WTC11 (cell line): Measurements from ENCODE around the gene AP5Z1. TPM values are rescaled to one million over a fixed set of nuclear protein-coding genes. Genes with fewer than 3 reads are reported as not detected.

Experiments
- ATAC-seq: fragments of 200-7000 bp; cut with Tn5 transposase; 2 replicates; pipeline ENCODE4 v1.10.0; 2021; ENCODE audit warnings: mild to moderate bottlenecking, moderate library complexity
- CTCF ChIA-PET: fragments of 300-600 bp; sonication (Branson Sonifier 250); formaldehyde crosslinking; loops from one replicate; lab custom pipeline; 2021; ENCODE audit warnings: antibody characterized with exemption; lab: Charles Lee
- POLR2A ChIA-PET: fragments of 350-600 bp; sonication (Branson Sonifier 250); formaldehyde crosslinking; loops from one replicate; lab custom pipeline; 2021; ENCODE audit warnings: antibody characterized with exemption; lab: Charles Lee
- DNase-seq: peaks from one replicate; pipeline ENCODE4 v3.0.0; 2021; ENCODE audit warnings: low spot score
- H3K27ac Mint-ChIP-seq: 2 replicates; pipeline ENCODE4 v1.8.0; 2021; ENCODE audit warnings: mixed read lengths
- H3K27me3 Mint-ChIP-seq: 2 replicates; pipeline ENCODE4 v1.8.0; 2021; ENCODE audit warnings: low read depth, mild to moderate bottlenecking, moderate library complexity, mixed read lengths
- H3K36me3 Mint-ChIP-seq: 2 replicates; pipeline ENCODE4 v1.8.0; 2021; ENCODE audit warnings: mixed read lengths
- H3K4me1 Mint-ChIP-seq: 2 replicates; pipeline ENCODE4 v1.8.0; 2022; ENCODE audit warnings: mixed read lengths
- H3K4me3 Mint-ChIP-seq: 2 replicates; pipeline ENCODE4 v1.8.0; 2021; ENCODE audit warnings: mild to moderate bottlenecking, moderate library complexity, mixed read lengths
- H3K9me3 Mint-ChIP-seq: 2 replicates; pipeline ENCODE4 v1.8.0; 2021; ENCODE audit warnings: mixed read lengths
- CREB1 ChIP-seq: sonication (generic); formaldehyde crosslinking; IDR thresholded peaks from 2 replicates; pipeline ENCODE4 v1.8.0; 2023; ENCODE audit warnings: mild to moderate bottlenecking, missing genetic modification reagents
- EMX1 ChIP-seq: fragments of 250-450 bp; sonication (Bioruptor Pico); IDR thresholded peaks from 2 replicates; pipeline ENCODE4 v1.8.0; 2021; ENCODE audit warnings: mild to moderate bottlenecking
- ESRRA ChIP-seq: sonication (generic); formaldehyde crosslinking; IDR thresholded peaks from 2 replicates; pipeline ENCODE4 v1.8.1; 2022; ENCODE audit warnings: mild to moderate bottlenecking, missing genetic modification reagents, borderline replicate concordance
- ETV6 ChIP-seq: sonication (generic); formaldehyde crosslinking; IDR thresholded peaks from 2 replicates; pipeline ENCODE4 v1.8.1; 2022; ENCODE audit warnings: mild to moderate bottlenecking, missing genetic modification reagents
- FOXP4 ChIP-seq: sonication (generic); formaldehyde crosslinking; IDR thresholded peaks from 2 replicates; pipeline ENCODE4 v1.8.0; 2022; ENCODE audit warnings: mild to moderate bottlenecking, missing genetic modification reagents
- HMGXB4 ChIP-seq: sonication (generic); formaldehyde crosslinking; IDR thresholded peaks from 2 replicates; pipeline ENCODE4 v1.8.1; 2023; ENCODE audit warnings: mild to moderate bottlenecking, moderate library complexity, missing genetic modification reagents
- NFYB ChIP-seq: sonication (generic); formaldehyde crosslinking; conservative IDR thresholded peaks from 2 replicates; pipeline ENCODE4 v1.8.0; 2022; ENCODE audit warnings: low read depth, missing genetic modification reagents
- NR1H2 ChIP-seq: sonication (generic); formaldehyde crosslinking; IDR thresholded peaks from 2 replicates; pipeline ENCODE4 v1.9.0; 2021; ENCODE audit warnings: mild to moderate bottlenecking, moderate library complexity, missing genetic modification reagents
- NR3C1 ChIP-seq: sonication (generic); formaldehyde crosslinking; conservative IDR thresholded peaks from 2 replicates; pipeline ENCODE4 v1.8.1; 2023; ENCODE audit warnings: low read depth, mild to moderate bottlenecking, missing genetic modification reagents
- PRRX2 ChIP-seq: fragments of 250-450 bp; sonication (Bioruptor Pico); IDR thresholded peaks from 2 replicates; pipeline ENCODE4 v1.8.0; 2021; ENCODE audit warnings: mild to moderate bottlenecking
- RELA ChIP-seq: sonication (generic); formaldehyde crosslinking; IDR thresholded peaks from 2 replicates; pipeline ENCODE4 v1.8.1; 2022; ENCODE audit warnings: missing genetic modification reagents, mild to moderate bottlenecking, borderline replicate concordance
- SMAD4 ChIP-seq: sonication (generic); formaldehyde crosslinking; IDR thresholded peaks from 2 replicates; pipeline ENCODE4 v1.8.0; 2022; ENCODE audit warnings: mild to moderate bottlenecking, missing genetic modification reagents
- SOX15 ChIP-seq: fragments of 250-450 bp; sonication (Bioruptor Pico); IDR thresholded peaks from 2 replicates; pipeline ENCODE4 v1.9.0; 2021; ENCODE audit warnings: mild to moderate bottlenecking
- ZNF121 ChIP-seq: sonication (generic); formaldehyde crosslinking; IDR thresholded peaks from 2 replicates; pipeline ENCODE4 v1.8.0; 2023; ENCODE audit warnings: missing genetic modification reagents
- ZNF396 ChIP-seq: fragments of 250-450 bp; sonication (Bioruptor Pico); IDR thresholded peaks from 2 replicates; pipeline ENCODE4 v1.8.0; 2021; ENCODE audit warnings: mild to moderate bottlenecking, moderate library complexity, borderline replicate concordance
- ZNF425 ChIP-seq: fragments of 250-450 bp; sonication (Bioruptor Pico); conservative IDR thresholded peaks from 2 replicates; pipeline ENCODE4 v1.9.0; 2021; ENCODE audit warnings: mild to moderate bottlenecking
- total RNA-seq: library from RNA; stranded (reverse); gene quantifications from 3 replicates; pipeline ENCODE4 v1.2.3, GENCODE V29; 2021
- TF ChIP-seq, protein P1 (sequence below): fragments of 250-450 bp; sonication (Bioruptor Pico); IDR thresholded peaks from 2 replicates; pipeline ENCODE4 v1.9.0; 2021; ENCODE audit warnings: mild to moderate bottlenecking, borderline replicate concordance
- TF ChIP-seq, protein P2 (sequence below): sonication (generic); formaldehyde crosslinking; IDR thresholded peaks from 2 replicates; pipeline ENCODE4 v1.8.0; 2022; ENCODE audit warnings: mild to moderate bottlenecking, missing genetic modification reagents

AP5Z1 gene
- total RNA-seq, 1 experiment from 2014 or later = 29.4 TPM

DNA sequence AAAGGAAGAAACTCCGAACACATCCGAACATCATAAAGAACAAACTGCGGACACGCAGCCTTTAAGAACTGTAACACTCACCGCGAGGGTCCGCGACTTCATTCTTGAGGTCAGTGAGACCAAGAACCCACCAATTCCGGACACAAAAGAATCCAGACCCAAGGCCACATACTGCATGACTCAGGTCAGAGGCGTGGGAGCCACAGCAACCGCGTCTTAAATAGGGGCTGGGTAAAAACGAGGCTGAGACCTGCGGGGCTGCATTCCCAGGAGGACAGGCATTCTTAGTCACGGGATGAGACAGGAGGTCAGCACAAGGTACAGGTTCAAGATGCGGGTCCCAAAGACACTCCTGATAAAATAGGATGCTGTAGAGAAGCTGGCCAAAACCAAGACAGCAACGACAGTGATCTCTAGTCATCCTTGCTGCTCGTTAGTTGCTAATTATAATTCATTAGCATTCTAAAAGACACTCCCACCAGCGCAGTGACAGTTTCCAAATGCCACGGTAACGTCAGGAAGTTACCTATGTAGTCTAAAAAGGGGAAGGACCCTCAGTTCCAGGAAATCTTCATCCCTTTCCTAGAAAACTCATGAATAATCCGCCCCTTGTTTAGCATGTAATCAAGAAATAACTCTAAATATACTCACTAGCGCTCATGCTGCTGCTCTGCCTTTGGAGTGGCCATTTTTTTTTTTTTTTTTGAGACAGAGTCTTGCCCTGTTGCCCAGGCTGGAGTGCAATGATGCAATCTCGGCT is 19.3 kb downstream of the AP5Z1 start:
- ATAC-seq = no peak

More for the DNA sequence above, 19.3 kb downstream of the AP5Z1 start:
- POLR2A ChIA-PET = no interaction called here
- H3K4me3 Mint-ChIP-seq = no peak overlapping the region
- peak overlapping the region; percentile 26; the same call in 1 of the 2 replicates for H3K27ac Mint-ChIP-seq
- no peak for DNase-seq
- peaks cover 3% of the 10 kb centered on the region; the same call in 1 of the 2 replicates for H3K36me3 Mint-ChIP-seq
- CTCF ChIA-PET = interaction anchor here (0.8 to 4.2 kb wide), 3 partner anchors 35 to 445 kb away, joined by 3 to 72 read pairs (median 3); partner anchors contain the start of gene RADIL
- TF ChIP-seq RELA (no peak), SOX15 (CRISPR knock-in tag) (no peak), NR1H2 (CRISPR knock-in tag) (no peak), FOXP4 (CRISPR knock-in tag) (no peak), ZNF121 (no peak), ETV6 (CRISPR knock-in tag) (no peak), CREB1 (CRISPR knock-in tag) (no peak), PRRX2 (no peak), ZNF425 (CRISPR knock-in tag) (no peak), HMGXB4 (CRISPR knock-in tag) (no peak), NR3C1 (CRISPR knock-in tag) (no peak), SMAD4 (no peak), ZNF396 (CRISPR knock-in tag) (no peak), ESRRA (CRISPR knock-in tag) (no peak), EMX1 (CRISPR knock-in tag) (no peak), NFYB (CRISPR knock-in tag) (no peak)
- TF ChIP-seq, protein P1, sequence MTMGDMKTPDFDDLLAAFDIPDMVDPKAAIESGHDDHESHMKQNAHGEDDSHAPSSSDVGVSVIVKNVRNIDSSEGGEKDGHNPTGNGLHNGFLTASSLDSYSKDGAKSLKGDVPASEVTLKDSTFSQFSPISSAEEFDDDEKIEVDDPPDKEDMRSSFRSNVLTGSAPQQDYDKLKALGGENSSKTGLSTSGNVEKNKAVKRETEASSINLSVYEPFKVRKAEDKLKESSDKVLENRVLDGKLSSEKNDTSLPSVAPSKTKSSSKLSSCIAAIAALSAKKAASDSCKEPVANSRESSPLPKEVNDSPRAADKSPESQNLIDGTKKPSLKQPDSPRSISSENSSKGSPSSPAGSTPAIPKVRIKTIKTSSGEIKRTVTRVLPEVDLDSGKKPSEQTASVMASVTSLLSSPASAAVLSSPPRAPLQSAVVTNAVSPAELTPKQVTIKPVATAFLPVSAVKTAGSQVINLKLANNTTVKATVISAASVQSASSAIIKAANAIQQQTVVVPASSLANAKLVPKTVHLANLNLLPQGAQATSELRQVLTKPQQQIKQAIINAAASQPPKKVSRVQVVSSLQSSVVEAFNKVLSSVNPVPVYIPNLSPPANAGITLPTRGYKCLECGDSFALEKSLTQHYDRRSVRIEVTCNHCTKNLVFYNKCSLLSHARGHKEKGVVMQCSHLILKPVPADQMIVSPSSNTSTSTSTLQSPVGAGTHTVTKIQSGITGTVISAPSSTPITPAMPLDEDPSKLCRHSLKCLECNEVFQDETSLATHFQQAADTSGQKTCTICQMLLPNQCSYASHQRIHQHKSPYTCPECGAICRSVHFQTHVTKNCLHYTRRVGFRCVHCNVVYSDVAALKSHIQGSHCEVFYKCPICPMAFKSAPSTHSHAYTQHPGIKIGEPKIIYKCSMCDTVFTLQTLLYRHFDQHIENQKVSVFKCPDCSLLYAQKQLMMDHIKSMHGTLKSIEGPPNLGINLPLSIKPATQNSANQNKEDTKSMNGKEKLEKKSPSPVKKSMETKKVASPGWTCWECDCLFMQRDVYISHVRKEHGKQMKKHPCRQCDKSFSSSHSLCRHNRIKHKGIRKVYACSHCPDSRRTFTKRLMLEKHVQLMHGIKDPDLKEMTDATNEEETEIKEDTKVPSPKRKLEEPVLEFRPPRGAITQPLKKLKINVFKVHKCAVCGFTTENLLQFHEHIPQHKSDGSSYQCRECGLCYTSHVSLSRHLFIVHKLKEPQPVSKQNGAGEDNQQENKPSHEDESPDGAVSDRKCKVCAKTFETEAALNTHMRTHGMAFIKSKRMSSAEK (CRISPR knock-in tag) = no peak
- TF ChIP-seq, protein P2, sequence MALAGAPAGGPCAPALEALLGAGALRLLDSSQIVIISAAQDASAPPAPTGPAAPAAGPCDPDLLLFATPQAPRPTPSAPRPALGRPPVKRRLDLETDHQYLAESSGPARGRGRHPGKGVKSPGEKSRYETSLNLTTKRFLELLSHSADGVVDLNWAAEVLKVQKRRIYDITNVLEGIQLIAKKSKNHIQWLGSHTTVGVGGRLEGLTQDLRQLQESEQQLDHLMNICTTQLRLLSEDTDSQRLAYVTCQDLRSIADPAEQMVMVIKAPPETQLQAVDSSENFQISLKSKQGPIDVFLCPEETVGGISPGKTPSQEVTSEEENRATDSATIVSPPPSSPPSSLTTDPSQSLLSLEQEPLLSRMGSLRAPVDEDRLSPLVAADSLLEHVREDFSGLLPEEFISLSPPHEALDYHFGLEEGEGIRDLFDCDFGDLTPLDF (CRISPR knock-in tag) = no peak
- TF ChIP-seq, all 79 proteins: peak for 0
- Mint-ChIP-seq H3K27me3 (no peaks in the 10 kb centered on the region), H3K4me1 (peaks cover 5% of the 10 kb centered on the region), H3K9me3 (no peaks in the 10 kb centered on the region)
